HepG2 (cell line): ENCODE measurements around the gene SF3B6. TPM values are rescaled to one million over a fixed set of nuclear protein-coding genes. Genes with fewer than 3 reads are reported as not detected.
A peak's percentile ranks its signal among the peaks of the same experiment; 100 is the strongest.

Source experiments
- ATF7 ChIP-seq, 2 experiments: fragments of 450-650 bp in 1 of 2; sonication (generic) in 1 of 2; formaldehyde crosslinking in 1 of 2; IDR thresholded peaks; 2 replicates each; pipeline versions ENCODE4 v1.4.0 to v1.6.1; 2016 to 2020; ENCODE audit warnings: antibody characterized with exemption in 1 of 2, mild to moderate bottlenecking in 1 of 2, missing genetic modification reagents in 1 of 2
- DRAP1 ChIP-seq: IDR thresholded peaks from 2 replicates; pipeline ENCODE4 v1.6.1; 2016; ENCODE audit warnings: missing genetic modification reagents, missing compliant biosample characterization
- EP300 ChIP-seq, 3 experiments: sonication (generic) in 1 of 3; formaldehyde crosslinking in 1 of 3; IDR thresholded peaks; 2 replicates each; pipeline versions ENCODE4 v1.5.1 to v1.6.1; 2011 to 2020; ENCODE audit warnings: low read depth in 2 of 3, low read length in 2 of 3, borderline replicate concordance in 1 of 3, improper control_type of control experiment in 1 of 3, mild to moderate bottlenecking in 1 of 3, missing genetic modification reagents in 1 of 3, moderate library complexity in 1 of 3
- GFI1 ChIP-seq: sonication (generic); formaldehyde crosslinking; IDR thresholded peaks from 2 replicates; pipeline ENCODE4 v1.5.0; 2020; ENCODE audit warnings: missing genetic modification reagents, mild to moderate bottlenecking, borderline replicate concordance
- HDAC2 ChIP-seq: sonication (generic); formaldehyde crosslinking; IDR thresholded peaks from 2 replicates; pipeline ENCODE4 v1.4.0; 2020; ENCODE audit warnings: missing genetic modification reagents
- HNRNPK ChIP-seq: fragments of 200-400 bp; formaldehyde crosslinking; IDR thresholded peaks from 2 replicates; pipeline ENCODE4 v1.6.1; 2018; ENCODE audit warnings: low read length, low read depth, moderate library complexity, mild to moderate bottlenecking; ENCODE audit not compliant: poor library complexity, severe bottlenecking
- IKZF5 ChIP-seq: IDR thresholded peaks from 2 replicates; pipeline ENCODE4 v1.6.1; 2018; ENCODE audit warnings: missing genetic modification reagents, mild to moderate bottlenecking, missing compliant biosample characterization
- PCBP2 ChIP-seq: fragments of 200-400 bp; formaldehyde crosslinking; optimal IDR thresholded peaks from 2 replicates; pipeline ENCODE3; 2018; ENCODE audit warnings: low read length, low read depth; ENCODE audit not compliant: poor library complexity, severe bottlenecking
- RXRB ChIP-seq: IDR thresholded peaks from 2 replicates; pipeline ENCODE4 v1.6.1; 2016; ENCODE audit warnings: borderline replicate concordance, missing genetic modification reagents, missing compliant biosample characterization
- SAP130 ChIP-seq: IDR thresholded peaks from 2 replicates; pipeline ENCODE4 v1.6.1; 2016; ENCODE audit warnings: low read depth
- SOX13 ChIP-seq, 3 experiments: fragments of 450-650 bp in 1 of 3; sonication (generic) in 1 of 3; formaldehyde crosslinking in 1 of 3; IDR thresholded peaks in 2 of 3; conservative IDR thresholded peaks in 1 of 3; 2 replicates each; pipeline versions ENCODE4 v1.5.0 to v1.6.1; 2016 to 2020; ENCODE audit warnings: antibody characterized with exemption in 1 of 3, mild to moderate bottlenecking in 1 of 3, missing compliant biosample characterization in 1 of 3, missing genetic modification reagents in 1 of 3, moderate library complexity in 1 of 3
- THAP11 ChIP-seq: IDR thresholded peaks from 2 replicates; pipeline ENCODE4 v1.6.1; 2016; ENCODE audit warnings: missing biosample characterization, missing genetic modification reagents
- ZBTB7B ChIP-seq: sonication (generic); formaldehyde crosslinking; IDR thresholded peaks from 2 replicates; pipeline ENCODE4 v1.4.0; 2020; ENCODE audit warnings: missing genetic modification reagents
- ZNF281 ChIP-seq: sonication (generic); formaldehyde crosslinking; IDR thresholded peaks from 2 replicates; pipeline ENCODE4 v1.4.0; 2020; ENCODE audit warnings: missing genetic modification reagents, borderline replicate concordance
- ZNF614 ChIP-seq: IDR thresholded peaks from 2 replicates; pipeline ENCODE4 v1.6.1; 2018; ENCODE audit warnings: missing biosample characterization, missing genetic modification reagents, inconsistent platforms, borderline replicate concordance
- ZNF768 ChIP-seq: sonication (generic); formaldehyde crosslinking; IDR thresholded peaks from 2 replicates; pipeline ENCODE4 v1.4.0; 2020; ENCODE audit warnings: missing genetic modification reagents
- ZSCAN30 ChIP-seq: sonication (generic); formaldehyde crosslinking; IDR thresholded peaks from 2 replicates; pipeline ENCODE4 v1.5.0; 2020; ENCODE audit warnings: mild to moderate bottlenecking, missing genetic modification reagents
- polyA plus RNA-seq, 8 experiments: library from polyadenylated mRNA; depleted of rRNA in 3 of 8; stranded (reverse) in 7 of 8; unstranded in 1 of 8; fragments of >200 nt; fragmentation: Illumina TruSeq in 4 of 8; extraction: Trizol in 4 of 8; gene quantifications; 2 replicates each; pipeline versions ENCODE4 v1.2.1 to v1.2.3, GENCODE V29; 2011 to 2016; ENCODE audit warnings: low read depth in 4 of 8, missing spikeins in 1 of 8, mixed read lengths in 1 of 8; ENCODE audit not compliant: insufficient read depth in 1 of 8
- total RNA-seq, 5 experiments: library from RNA; depleted of rRNA; stranded (reverse); fragments of >200 nt; fragmentation: Illumina TruSeq; extraction: Trizol; gene quantifications; 2 replicates each; pipeline ENCODE4 v1.2.3, GENCODE V29; 2016; ENCODE audit warnings: low read depth in 1 of 5
- TF ChIP-seq, protein P1 (sequence below): IDR thresholded peaks from 2 replicates; pipeline ENCODE4 v1.6.1; 2016; ENCODE audit warnings: mild to moderate bottlenecking

Gene SF3B6
- total and polyA plus RNA-seq, 2 of the 13 experiments (the other 11 are each of a cell fraction or from before 2014, with no cell fraction given) = 177 to 182 TPM

GRCh38 chr2:24045511-24046508, 30.3 kb downstream of the SF3B6 start (continued):
- TF ChIP-seq RXRB (CRISPR knock-in tag) = no peak; the same call in 1 of the 2 replicates
- peak; percentile 79; the same call in 1 of the 2 replicates for TF ChIP-seq DRAP1 (CRISPR knock-in tag)
- 0 out of 2 replicates have a peak, but pooled peaks have one; percentile 14 for TF ChIP-seq ZSCAN30 (CRISPR knock-in tag)
- no peak for TF ChIP-seq SOX13 (IDR thresholded peaks at IDR 0.05)
- peak in 1 of 2 experiments; percentile 45; a peak in 1 of 4 replicates for TF ChIP-seq SOX13 (CRISPR knock-in tag; conservative IDR thresholded peaks at IDR 0.05 in 1 of 2, IDR thresholded peaks at IDR 0.05 in 1 of 2)
- peak; percentile 38; the same call in 1 of the 2 replicates for TF ChIP-seq ZBTB7B
- TF ChIP-seq HDAC2 (CRISPR knock-in tag) = peak; percentile 64; the same call in 1 of the 2 replicates
- TF ChIP-seq ZNF614 (CRISPR knock-in tag) = no peak; the same call in 1 of the 2 replicates
- TF ChIP-seq IKZF5 (CRISPR knock-in tag) = peak; percentile 20; the same call in 1 of the 2 replicates
- peak; percentile 11 for TF ChIP-seq HNRNPK
- peak; percentile 68; the same call in 1 of the 2 replicates for TF ChIP-seq ZNF281 (CRISPR knock-in tag)
- peak; percentile 70 for TF ChIP-seq THAP11 (CRISPR knock-in tag)
- TF ChIP-seq GFI1 (CRISPR knock-in tag) = peak; percentile 63; the same call in 1 of the 2 replicates
- peak; percentile 84 for TF ChIP-seq SAP130 (CRISPR knock-in tag)
- TF ChIP-seq ATF7 (IDR thresholded peaks at IDR 0.05) = peak; percentile 48; the same call in 1 of the 2 replicates
- no peak for TF ChIP-seq ATF7 (CRISPR knock-in tag; IDR thresholded peaks at IDR 0.05)
- TF ChIP-seq, protein P1, sequence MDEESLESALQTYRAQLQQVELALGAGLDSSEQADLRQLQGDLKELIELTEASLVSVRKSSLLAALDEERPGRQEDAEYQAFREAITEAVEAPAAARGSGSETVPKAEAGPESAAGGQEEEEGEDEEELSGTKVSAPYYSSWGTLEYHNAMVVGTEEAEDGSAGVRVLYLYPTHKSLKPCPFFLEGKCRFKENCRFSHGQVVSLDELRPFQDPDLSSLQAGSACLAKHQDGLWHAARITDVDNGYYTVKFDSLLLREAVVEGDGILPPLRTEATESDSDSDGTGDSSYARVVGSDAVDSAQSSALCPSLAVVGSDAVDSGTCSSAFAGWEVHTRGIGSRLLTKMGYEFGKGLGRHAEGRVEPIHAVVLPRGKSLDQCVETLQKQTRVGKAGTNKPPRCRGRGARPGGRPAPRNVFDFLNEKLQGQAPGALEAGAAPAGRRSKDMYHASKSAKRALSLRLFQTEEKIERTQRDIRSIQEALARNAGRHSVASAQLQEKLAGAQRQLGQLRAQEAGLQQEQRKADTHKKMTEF = peak; percentile 53; the same call in 1 of the 2 replicates
- TF ChIP-seq EP300 (IDR thresholded peaks at IDR 0.05; ENCODE audit: low read depth in 2 of 2, low read length in 2 of 2) = 0 out of 4 replicates have a peak, but pooled peaks of 1 of the 2 experiments have one; percentile 4
- no peak for TF ChIP-seq EP300 (CRISPR knock-in tag; IDR thresholded peaks at IDR 0.05; ENCODE audit: borderline replicate concordance)
- no peak for TF ChIP-seq ZNF768 (CRISPR knock-in tag)
- peak; percentile 76 for TF ChIP-seq PCBP2
